Parathyroid adenoma (tissue), 2 donors: ENCODE measurements around the gene LRRC7.

ENCODE experiments used
- H2AFZ ChIP-seq: fragments of 300-600 bp; sonication (generic); one replicate; pipeline ENCODE4 v1.7.0; 2017; ENCODE audit warnings: antibody characterized with exemption, mild to moderate bottlenecking
- H3K27ac ChIP-seq: fragments of 300-600 bp; sonication (generic); one replicate; pipeline ENCODE4 v1.7.0; 2017
- H3K27me3 ChIP-seq: fragments of 300-600 bp; sonication (generic); one replicate; pipeline ENCODE4 v1.7.0; 2017; ENCODE audit warnings: low read length; ENCODE audit not compliant: control insufficient read depth, insufficient read depth
- H3K36me3 ChIP-seq: fragments of 300-600 bp; sonication (generic); one replicate; pipeline ENCODE4 v1.7.0; 2017; ENCODE audit warnings: low read length; ENCODE audit not compliant: control insufficient read depth, insufficient read depth
- H3K4me1 ChIP-seq: fragments of 300-600 bp; sonication (generic); one replicate; pipeline ENCODE4 v1.7.0; 2017; ENCODE audit warnings: control low read depth
- H3K4me2 ChIP-seq: fragments of 300-600 bp; sonication (generic); one replicate; pipeline ENCODE4 v1.7.0; 2017; ENCODE audit warnings: low read length
- H3K4me3 ChIP-seq: fragments of 300-600 bp; sonication (generic); one replicate; pipeline ENCODE4 v1.7.0; 2017; ENCODE audit warnings: low read depth, low read length
- H3K79me2 ChIP-seq: fragments of 300-600 bp; sonication (generic); one replicate; pipeline ENCODE4 v1.7.0; 2017; ENCODE audit warnings: control low read depth
- H3K9ac ChIP-seq: fragments of 300-600 bp; sonication (generic); one replicate; pipeline ENCODE4 v1.7.0; 2017; ENCODE audit warnings: mild to moderate bottlenecking
- H3K9me3 ChIP-seq: fragments of 300-600 bp; sonication (generic); one replicate; pipeline ENCODE4 v1.7.0; 2017; ENCODE audit warnings: low read length; ENCODE audit not compliant: control insufficient read depth
- TF ChIP-seq, protein P1 (sequence below): fragments of 300-600 bp; sonication (generic); IDR thresholded peaks from one replicate; pipeline ENCODE4 v1.7.0; 2017; ENCODE audit warnings: antibody characterized with exemption, mild to moderate bottlenecking
- donor health status: primary hyperparathyroidism.

LRRC7 gene

GRCh38 chr1:69639159-69639558 is 71.4 kb downstream of the LRRC7 start:
- Histone ChIP-seq H3K36me3 (no peaks in the 10 kb centered on the region), H3K4me1 (no peaks in the 10 kb centered on the region), H3K9ac (no peak overlapping the region), H2AFZ (no peak overlapping the region), H3K9me3 (no peaks in the 10 kb centered on the region), H3K27me3 (no peaks in the 10 kb centered on the region), H3K4me3 (no peak overlapping the region), H3K4me2 (no peak overlapping the region), H3K27ac (no peak overlapping the region), H3K79me2 (no peaks in the 10 kb centered on the region)
- TF ChIP-seq, protein P1, sequence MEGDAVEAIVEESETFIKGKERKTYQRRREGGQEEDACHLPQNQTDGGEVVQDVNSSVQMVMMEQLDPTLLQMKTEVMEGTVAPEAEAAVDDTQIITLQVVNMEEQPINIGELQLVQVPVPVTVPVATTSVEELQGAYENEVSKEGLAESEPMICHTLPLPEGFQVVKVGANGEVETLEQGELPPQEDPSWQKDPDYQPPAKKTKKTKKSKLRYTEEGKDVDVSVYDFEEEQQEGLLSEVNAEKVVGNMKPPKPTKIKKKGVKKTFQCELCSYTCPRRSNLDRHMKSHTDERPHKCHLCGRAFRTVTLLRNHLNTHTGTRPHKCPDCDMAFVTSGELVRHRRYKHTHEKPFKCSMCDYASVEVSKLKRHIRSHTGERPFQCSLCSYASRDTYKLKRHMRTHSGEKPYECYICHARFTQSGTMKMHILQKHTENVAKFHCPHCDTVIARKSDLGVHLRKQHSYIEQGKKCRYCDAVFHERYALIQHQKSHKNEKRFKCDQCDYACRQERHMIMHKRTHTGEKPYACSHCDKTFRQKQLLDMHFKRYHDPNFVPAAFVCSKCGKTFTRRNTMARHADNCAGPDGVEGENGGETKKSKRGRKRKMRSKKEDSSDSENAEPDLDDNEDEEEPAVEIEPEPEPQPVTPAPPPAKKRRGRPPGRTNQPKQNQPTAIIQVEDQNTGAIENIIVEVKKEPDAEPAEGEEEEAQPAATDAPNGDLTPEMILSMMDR, result no peak

GRCh38 chr1:69643266-69643665 is 75.5 kb downstream of the LRRC7 start:
- no peak overlapping the region for H3K4me3 ChIP-seq
- no peaks in the 10 kb centered on the region for H3K79me2 ChIP-seq
- no peak overlapping the region for H3K27ac ChIP-seq
- no peak overlapping the region for H3K4me2 ChIP-seq
- no peaks in the 10 kb centered on the region for H3K36me3 ChIP-seq
- no peaks in the 10 kb centered on the region for H3K4me1 ChIP-seq
- no peaks in the 10 kb centered on the region for H3K9me3 ChIP-seq
- H3K27me3 ChIP-seq, result no peaks in the 10 kb centered on the region
- TF ChIP-seq, protein P1, result no peak
- no peak overlapping the region for H3K9ac ChIP-seq
- H2AFZ ChIP-seq, result no peak overlapping the region

DNA sequence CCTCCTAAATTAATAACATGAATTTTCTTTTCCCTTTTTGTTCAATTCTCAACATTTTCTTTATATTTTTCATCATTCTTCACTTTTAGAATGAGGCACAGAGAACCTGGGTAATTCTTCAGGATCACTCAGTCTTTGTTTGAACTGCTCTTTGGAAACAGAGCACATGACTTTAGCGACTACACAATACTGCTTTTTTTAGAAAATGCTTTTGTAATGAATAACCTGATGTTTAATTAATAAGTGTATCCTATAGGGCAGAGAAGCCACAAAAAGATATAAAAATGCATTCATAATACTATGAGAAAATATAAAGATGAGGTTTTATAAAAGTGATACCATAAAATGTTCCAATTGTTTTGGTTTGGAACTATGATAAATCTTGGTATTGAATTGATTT is 77.8 kb downstream of the LRRC7 start:
- Histone ChIP-seq H3K9me3 (no peaks in the 10 kb centered on the region), H3K36me3 (no peaks in the 10 kb centered on the region), H2AFZ (no peak overlapping the region), H3K4me1 (no peaks in the 10 kb centered on the region), H3K79me2 (no peaks in the 10 kb centered on the region), H3K4me2 (no peak overlapping the region), H3K9ac (no peak overlapping the region), H3K27ac (no peak overlapping the region), H3K4me3 (no peak overlapping the region), H3K27me3 (no peaks in the 10 kb centered on the region)
- TF ChIP-seq, protein P1, result no peak

DNA sequence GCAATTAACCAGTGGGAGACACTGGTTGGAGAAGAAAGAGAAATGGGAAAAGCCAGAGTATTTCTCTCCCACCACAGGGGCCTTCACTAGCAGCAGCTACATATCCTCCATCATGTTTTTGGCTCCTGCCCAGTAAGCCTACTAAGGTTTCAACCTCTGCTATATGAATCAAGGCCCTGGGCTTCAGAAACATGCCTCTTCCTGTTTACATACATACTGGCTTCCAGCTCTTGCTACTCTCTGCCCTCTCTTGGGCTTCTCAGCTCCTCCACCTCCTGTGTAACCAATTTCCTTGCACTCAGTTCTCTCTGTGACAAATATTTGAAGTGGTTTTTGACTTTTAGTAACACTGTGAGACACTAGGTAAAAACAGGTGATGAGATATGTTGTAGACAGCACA is 80.8 kb downstream of the LRRC7 start:
- no peak overlapping the region for H2AFZ ChIP-seq
- H3K27me3 ChIP-seq, result no peaks in the 10 kb centered on the region
- H3K27ac ChIP-seq, result no peak overlapping the region
- H3K36me3 ChIP-seq, result no peaks in the 10 kb centered on the region
- no peaks in the 10 kb centered on the region for H3K79me2 ChIP-seq
- no peak overlapping the region for H3K4me3 ChIP-seq
- no peak overlapping the region for H3K9ac ChIP-seq
- TF ChIP-seq, protein P1, result no peak
- no peak overlapping the region for H3K4me2 ChIP-seq
- no peaks in the 10 kb centered on the region for H3K4me1 ChIP-seq
- no peaks in the 10 kb centered on the region for H3K9me3 ChIP-seq

DNA sequence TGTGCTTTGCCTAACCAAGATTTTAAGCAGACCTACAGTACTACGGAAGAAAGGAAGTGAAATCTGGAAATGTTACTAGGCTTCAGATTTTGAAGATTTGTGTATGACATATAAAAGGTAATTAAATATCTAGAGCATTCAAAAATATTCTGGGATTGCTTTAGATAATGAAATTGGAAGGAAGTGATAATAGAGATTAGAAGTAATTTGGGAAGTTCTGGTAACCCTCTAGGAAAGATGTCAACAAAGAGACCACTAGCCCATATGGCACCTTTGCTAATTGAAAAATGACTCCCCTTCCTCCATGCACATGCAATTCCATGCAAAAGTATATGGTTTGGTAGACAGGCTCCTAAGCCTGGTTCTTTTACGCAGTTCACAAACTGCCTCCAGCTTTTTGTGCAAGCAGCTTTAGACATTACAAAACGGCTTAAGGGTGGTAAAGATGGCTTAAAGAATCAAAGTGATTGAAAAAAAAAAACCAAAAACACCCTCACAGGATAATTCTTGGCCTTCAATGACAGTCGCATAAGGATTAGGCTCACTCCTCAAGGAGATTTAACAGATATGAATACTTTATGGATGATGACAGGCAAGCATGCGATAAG is 81.8 kb downstream of the LRRC7 start:
- H3K4me2 ChIP-seq, result no peak overlapping the region
- H3K9me3 ChIP-seq, result no peaks in the 10 kb centered on the region
- H3K27me3 ChIP-seq, result no peaks in the 10 kb centered on the region
- no peaks in the 10 kb centered on the region for H3K79me2 ChIP-seq
- no peaks in the 10 kb centered on the region for H3K4me1 ChIP-seq
- H3K27ac ChIP-seq, result no peak overlapping the region
- no peaks in the 10 kb centered on the region for H3K36me3 ChIP-seq
- TF ChIP-seq, protein P1, result no peak
- H3K4me3 ChIP-seq, result no peak overlapping the region
- no peak overlapping the region for H2AFZ ChIP-seq
- H3K9ac ChIP-seq, result no peak overlapping the region
